ENCODE results near the gene CDC42EP3. TPM values are rescaled to one million over a fixed set of nuclear protein-coding genes. Genes with fewer than 3 reads are reported as not detected.

CDC42EP3 gene
- total and polyA plus RNA-seq, 8 donors: 6.7 to 89.7 (median 17.2) TPM

DNA sequence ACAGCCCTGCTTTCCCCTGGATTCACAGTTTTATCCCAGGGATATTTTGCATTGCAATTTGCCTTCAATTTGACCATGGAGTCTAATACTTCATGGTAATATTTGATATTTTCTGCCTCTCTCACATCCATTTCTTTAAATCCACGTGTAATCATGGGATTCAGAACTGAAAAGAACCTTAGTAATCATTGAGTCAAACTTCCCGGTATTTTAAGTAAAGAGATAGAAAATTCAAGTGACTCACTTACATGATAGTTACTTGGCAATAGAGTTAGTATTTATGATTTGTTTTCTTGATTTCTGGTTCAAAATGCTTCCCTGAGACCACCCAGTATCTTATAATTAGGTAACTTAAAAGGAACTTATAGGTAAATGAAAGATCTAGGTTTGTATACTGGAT, 33.7 kb upstream of the CDC42EP3 start:
- H3K4me1 ChIP-seq: peaks cover 0 to 3% (median 0%) of the 10 kb centered on the region in 4 donors
- no peak overlapping the region for H3K27ac ChIP-seq
- DNase-seq: no peak
- WGBS, 5 donors: 75 to 93% (median 90%) methylated on average over 2 of the region's 2 CpGs
- intact Hi-C loops (cut with DNase I; ENCODE audit: low total_unique reads): no loop called here
- H3K27me3 ChIP-seq: no peaks in the 10 kb centered on the region
- TF ChIP-seq POLR2A (IDR thresholded peaks at IDR 0.05) (no peak), POLR2AphosphoS5 (IDR thresholded peaks at IDR 0.05) (no peak), CTCF (IDR thresholded peaks at IDR 0.05) (no peak), EP300 (IDR thresholded peaks at IDR 0.05) (no peak)
- no peaks in the 10 kb centered on the region for H3K36me3 ChIP-seq
- peaks cover 0 to 2% (median 0%) of the 10 kb centered on the region in 4 donors for H3K9me3 ChIP-seq
- H3K4me3 ChIP-seq: no peak overlapping the region

DNA sequence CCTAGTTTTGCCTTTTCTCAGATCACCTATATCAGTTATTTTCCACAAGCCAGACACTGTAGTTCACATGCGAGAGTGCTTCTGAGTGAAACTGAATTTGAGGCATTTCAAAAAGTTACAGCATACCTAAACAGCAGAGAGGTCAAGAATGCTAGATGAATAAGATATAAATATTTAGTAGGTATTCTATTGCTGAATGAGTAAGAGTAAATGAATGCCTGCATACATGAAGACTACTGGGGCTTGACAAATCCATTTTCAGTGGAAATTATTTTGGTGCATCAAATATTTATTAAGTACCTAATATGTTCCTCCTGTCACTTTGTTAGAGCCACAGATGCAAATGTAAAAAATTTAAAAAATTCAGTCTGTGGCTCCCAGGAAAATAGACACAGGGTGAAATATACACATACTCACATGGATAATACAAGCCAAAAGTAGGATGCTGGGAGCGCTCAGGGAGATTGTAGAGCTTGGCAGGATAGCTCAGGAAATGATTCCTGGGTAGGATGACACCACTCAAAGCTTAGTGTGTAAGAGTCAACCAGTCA, 27.6 kb upstream of the CDC42EP3 start:
- H3K36me3 ChIP-seq: no peaks in the 10 kb centered on the region
- H3K27me3 ChIP-seq: no peaks in the 10 kb centered on the region
- H3K27ac ChIP-seq: no peak overlapping the region
- intact Hi-C loops (cut with DNase I; ENCODE audit: low total_unique reads): no loop called here
- DNase-seq: no peak
- no peak overlapping the region for H3K4me3 ChIP-seq
- no peaks in the 10 kb centered on the region for H3K4me1 ChIP-seq
- WGBS, 5 donors: 74 to 91% (median 84%) methylated on average over 2 of the region's 2 CpGs
- TF ChIP-seq EP300 (IDR thresholded peaks at IDR 0.05) (no peak), POLR2A (IDR thresholded peaks at IDR 0.05) (no peak), POLR2AphosphoS5 (IDR thresholded peaks at IDR 0.05) (no peak), CTCF (IDR thresholded peaks at IDR 0.05) (no peak)
- peaks cover 0 to 2% (median 0%) of the 10 kb centered on the region in 4 donors for H3K9me3 ChIP-seq

DNA sequence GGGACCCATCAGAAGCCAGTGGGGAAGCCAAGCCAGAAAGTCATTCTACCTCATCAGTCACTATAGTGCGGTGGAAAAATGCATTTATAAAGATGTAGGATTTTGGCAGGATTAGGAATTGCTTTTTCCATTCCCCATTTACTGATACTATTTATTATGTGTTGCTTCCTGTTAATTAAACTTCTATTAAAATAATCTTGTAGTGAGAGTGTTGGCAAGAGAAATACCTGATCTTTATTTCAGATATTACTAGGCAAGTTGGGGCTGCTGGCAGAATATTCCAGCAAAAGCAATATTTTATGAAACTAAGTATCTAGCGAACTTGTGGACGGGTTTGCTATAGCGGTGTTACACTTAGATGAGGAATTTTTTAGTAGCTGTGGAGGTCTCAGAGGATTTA, 23.9 kb upstream of the CDC42EP3 start:
- no peak overlapping the region for H3K4me3 ChIP-seq
- H3K36me3 ChIP-seq: no peaks in the 10 kb centered on the region
- DNase-seq: no peak
- no peaks in the 10 kb centered on the region for H3K27me3 ChIP-seq
- H3K9me3 ChIP-seq: no peaks in the 10 kb centered on the region
- 82 to 98% (median 91%) methylated on average over 4 of the region's 4 CpGs for WGBS, 5 donors
- no peaks in the 10 kb centered on the region for H3K4me1 ChIP-seq
- intact Hi-C loops (cut with DNase I; ENCODE audit: low total_unique reads): no loop called here
- no peak overlapping the region for H3K27ac ChIP-seq
- TF ChIP-seq POLR2A (IDR thresholded peaks at IDR 0.05) (no peak), CTCF (IDR thresholded peaks at IDR 0.05) (no peak), POLR2AphosphoS5 (IDR thresholded peaks at IDR 0.05) (no peak), EP300 (IDR thresholded peaks at IDR 0.05) (no peak)

GRCh38 chr2:37692711-37693110, 21.3 kb upstream of the CDC42EP3 start:
- peaks cover 0 to 14% (median 8%) of the 10 kb centered on the region in 4 donors for H3K4me1 ChIP-seq
- intact Hi-C loops (cut with DNase I; ENCODE audit: low total_unique reads): no loop called here
- no peaks in the 10 kb centered on the region for H3K9me3 ChIP-seq
- DNase-seq: no peak
- no peaks in the 10 kb centered on the region for H3K27me3 ChIP-seq
- no peak for TF ChIP-seq CTCF (IDR thresholded peaks at IDR 0.05)
- no peak for TF ChIP-seq POLR2A (IDR thresholded peaks at IDR 0.05)
- TF ChIP-seq EP300 (IDR thresholded peaks at IDR 0.05): no peak
- no peak for TF ChIP-seq POLR2AphosphoS5 (IDR thresholded peaks at IDR 0.05)
- no peak overlapping the region for H3K27ac ChIP-seq
- no peaks in the 10 kb centered on the region for H3K36me3 ChIP-seq
- no peak overlapping the region for H3K4me3 ChIP-seq

All from stomach (tissue), 9 donors.